Measurements from ENCODE around the gene GAS2L3. TPM values are rescaled to one million over a fixed set of nuclear protein-coding genes. Genes with fewer than 3 reads are reported as not detected.

Gene GAS2L3
- total RNA-seq, 2 experiments from 2014 or later = 13.5 to 21.5 TPM

- H4K20me1 ChIP-seq (ENCODE audit: insufficient read depth, low read length) = no peaks in the 10 kb centered on the region
- DNase-seq (ENCODE audit: low spot score) = no peak
- H3K4me2 ChIP-seq (ENCODE audit: low read length) = no peak overlapping the region
- no peaks in the 10 kb centered on the region for H3K79me2 ChIP-seq (ENCODE audit: insufficient read depth, low read depth, low read length)
- no peak for TF ChIP-seq CTCF (conservative IDR thresholded peaks at IDR 0.05; ENCODE audit: low read length)
- TF ChIP-seq EZH2phosphoT487 (IDR thresholded peaks at IDR 0.05; ENCODE audit: borderline replicate concordance, low read depth, low read length) = no peak
- no peaks in the 10 kb centered on the region for H3K36me3 ChIP-seq (ENCODE audit: insufficient read depth, low read length)
- CTCF ChIA-PET (ENCODE audit: unreplicated experiment) = no interaction called here
- H2AFZ ChIP-seq (ENCODE audit: low read length) = no peak overlapping the region
- POLR2A ChIA-PET = interaction anchor here (1.7 kb wide), 1 partner anchor 13 kb away, joined by 4 read pairs; no protein-coding TSS in a partner anchor
- no peaks in the 10 kb centered on the region for H3K9me2 ChIP-seq (ENCODE audit: insufficient read depth, low read length)
- intact Hi-C loops (cut with micrococcal nuclease; ENCODE audit: unreplicated experiment) = no loop called here
- H3K4me1 ChIP-seq (ENCODE audit: insufficient read depth, low read length, poor library complexity, severe bottlenecking) = peaks cover 6% of the 10 kb centered on the region
- no peak overlapping the region for H3K4me3 ChIP-seq (ENCODE audit: low read depth, low read length, poor library complexity, severe bottlenecking)
- no TSS peak for BruUV-seq (replicated peaks)
- no peaks in the 10 kb centered on the region for H3K9me3 ChIP-seq (ENCODE audit: low read length)
- no peak overlapping the region for H3K27ac ChIP-seq (ENCODE audit: low read depth, low read length, poor library complexity, severe bottlenecking)
These were observed 5.4 kb downstream of the GAS2L3 start for GRCh38 chr12:100578923-100579322.

- no peaks in the 10 kb centered on the region for H3K9me2 ChIP-seq (ENCODE audit: insufficient read depth, low read length)
- H3K4me2 ChIP-seq (ENCODE audit: low read length) = no peak overlapping the region
- no peak overlapping the region for H3K27ac ChIP-seq (ENCODE audit: low read depth, low read length, poor library complexity, severe bottlenecking)
- H2AFZ ChIP-seq (ENCODE audit: low read length) = no peak overlapping the region
- POLR2A ChIA-PET = interaction anchor here (1.7 kb wide), 1 partner anchor 12 kb away, joined by 4 read pairs; no protein-coding TSS in a partner anchor
- no peaks in the 10 kb centered on the region for H3K79me2 ChIP-seq (ENCODE audit: insufficient read depth, low read depth, low read length)
- H4K20me1 ChIP-seq (ENCODE audit: insufficient read depth, low read length) = no peaks in the 10 kb centered on the region
- H3K4me1 ChIP-seq (ENCODE audit: insufficient read depth, low read length, poor library complexity, severe bottlenecking) = no peaks in the 10 kb centered on the region
- no peaks in the 10 kb centered on the region for H3K36me3 ChIP-seq (ENCODE audit: insufficient read depth, low read length)
- intact Hi-C loops (cut with micrococcal nuclease; ENCODE audit: unreplicated experiment) = no loop called here
- H3K4me3 ChIP-seq (ENCODE audit: low read depth, low read length, poor library complexity, severe bottlenecking) = no peak overlapping the region
- DNase-seq (ENCODE audit: low spot score) = no peak
- no TSS peak for BruUV-seq (replicated peaks)
- CTCF ChIA-PET (ENCODE audit: unreplicated experiment) = no interaction called here
- H3K9me3 ChIP-seq (ENCODE audit: low read length) = no peaks in the 10 kb centered on the region
- TF ChIP-seq CTCF (conservative IDR thresholded peaks at IDR 0.05; ENCODE audit: low read length) (no peak), EZH2phosphoT487 (IDR thresholded peaks at IDR 0.05; ENCODE audit: borderline replicate concordance, low read depth, low read length) (no peak)
These were observed 6.4 kb downstream of the GAS2L3 start for GRCh38 chr12:100579844-100580243.

GRCh38 chr12:100584256-100584655 lies 10.8 kb downstream of the GAS2L3 start:
- Histone ChIP-seq H3K36me3 (ENCODE audit: insufficient read depth, low read length) (no peaks in the 10 kb centered on the region), H3K4me2 (ENCODE audit: low read length) (no peak overlapping the region), H3K79me2 (ENCODE audit: insufficient read depth, low read depth, low read length) (no peaks in the 10 kb centered on the region), H3K27ac (ENCODE audit: low read depth, low read length, poor library complexity, severe bottlenecking) (no peak overlapping the region), H3K9me2 (ENCODE audit: insufficient read depth, low read length) (no peaks in the 10 kb centered on the region), H3K9me3 (ENCODE audit: low read length) (no peaks in the 10 kb centered on the region), H4K20me1 (ENCODE audit: insufficient read depth, low read length) (no peaks in the 10 kb centered on the region), H2AFZ (ENCODE audit: low read length) (no peak overlapping the region), H3K4me3 (ENCODE audit: low read depth, low read length, poor library complexity, severe bottlenecking) (no peak overlapping the region), H3K4me1 (ENCODE audit: insufficient read depth, low read length, poor library complexity, severe bottlenecking) (no peaks in the 10 kb centered on the region)
- no TSS peak for BruUV-seq (replicated peaks)
- TF ChIP-seq CTCF (conservative IDR thresholded peaks at IDR 0.05; ENCODE audit: low read length) (no peak), EZH2phosphoT487 (IDR thresholded peaks at IDR 0.05; ENCODE audit: borderline replicate concordance, low read depth, low read length) (no peak)
- DNase-seq (ENCODE audit: low spot score) = no peak
- CTCF ChIA-PET (ENCODE audit: unreplicated experiment) = no interaction called here
- intact Hi-C loops (cut with micrococcal nuclease; ENCODE audit: unreplicated experiment) = no loop called here
- POLR2A ChIA-PET = no interaction called here

Data from OCI-LY7 (cell line).